GM23338 (cell line): ENCODE measurements around the gene FTH1. TPM values are rescaled to one million over a fixed set of nuclear protein-coding genes. Genes with fewer than 3 reads are reported as not detected.

Experiments used
- ATAC-seq: fragments of 200-7000 bp; cut with Tn5 transposase; 3 replicates; pipeline ENCODE4 v1.9.1; 2020
- DNase-seq: peaks from one replicate; pipeline ENCODE4 v3.0.0-alpha.2; 2015; ENCODE audit warnings: low spot score
- H2AFZ ChIP-seq: fragments of 200-600 bp; sonication (generic); 2 replicates; pipeline ENCODE4 v1.8.0; 2016; ENCODE audit warnings: antibody characterized with exemption, mild to moderate bottlenecking, moderate library complexity
- H3F3A ChIP-seq: fragments of 200-600 bp; sonication (generic); replicated peaks from 2 replicates; pipeline ENCODE4 v1.8.0; 2017; ENCODE audit warnings: antibody characterized with exemption, mixed run types, low read depth
- H3K27ac ChIP-seq: fragments of 200-600 bp; sonication (generic); 2 replicates; pipeline ENCODE4 v1.6.1; 2016; ENCODE audit warnings: low read depth
- H3K27me3 ChIP-seq: fragments of 200-600 bp; sonication (generic); 2 replicates; pipeline ENCODE4 v1.8.0; 2016; ENCODE audit warnings: mild to moderate bottlenecking, mixed run types, moderate library complexity; ENCODE audit not compliant: insufficient read depth
- H3K36me3 ChIP-seq: fragments of 200-600 bp; sonication (generic); 2 replicates; pipeline ENCODE4 v1.8.0; 2016; ENCODE audit warnings: mild to moderate bottlenecking; ENCODE audit not compliant: insufficient read depth
- H3K4me1 ChIP-seq: fragments of 200-600 bp; sonication (generic); 2 replicates; pipeline ENCODE4 v1.8.0; 2016; ENCODE audit warnings: mild to moderate bottlenecking, moderate library complexity; ENCODE audit not compliant: insufficient read depth
- H3K4me2 ChIP-seq: fragments of 200-600 bp; sonication (generic); 2 replicates; pipeline ENCODE4 v1.7.1; 2017; ENCODE audit warnings: mixed run types
- H3K4me3 ChIP-seq: fragments of 200-600 bp; sonication (generic); 2 replicates; pipeline ENCODE4 v1.6.1; 2016; ENCODE audit warnings: mixed run types
- H3K79me2 ChIP-seq: fragments of 200-600 bp; sonication (generic); replicated peaks from 2 replicates; pipeline ENCODE4 v1.8.0; 2017; ENCODE audit warnings: mild to moderate bottlenecking; ENCODE audit not compliant: insufficient read depth
- H3K9me2 ChIP-seq: fragments of 200-600 bp; sonication (generic); 2 replicates; pipeline ENCODE4 v1.8.0; 2017; ENCODE audit not compliant: insufficient read depth
- H4K20me1 ChIP-seq: fragments of 200-600 bp; sonication (generic); replicated peaks from 2 replicates; pipeline ENCODE4 v1.8.0; 2017; ENCODE audit warnings: mild to moderate bottlenecking; ENCODE audit not compliant: insufficient read depth
- H3K27ac Mint-ChIP-seq: 2 replicates; pipeline ENCODE4 v1.8.0; 2020; ENCODE audit warnings: inconsistent platforms, mild to moderate bottlenecking, moderate library complexity, mixed read lengths
- H3K27me3 Mint-ChIP-seq: 3 replicates; pipeline ENCODE4 v1.8.0; 2022; ENCODE audit warnings: low read depth, mild to moderate bottlenecking, moderate library complexity, mixed read lengths, inconsistent platforms; ENCODE audit not compliant: insufficient read depth, poor library complexity
- H3K36me3 Mint-ChIP-seq: 3 replicates; pipeline ENCODE4 v1.8.0; 2021; ENCODE audit warnings: low read depth, mild to moderate bottlenecking, inconsistent platforms, moderate library complexity, mixed read lengths
- H3K4me1 Mint-ChIP-seq: 3 replicates; pipeline ENCODE4 v1.8.0; 2020; ENCODE audit warnings: mild to moderate bottlenecking, inconsistent platforms, mixed read lengths
- H3K4me3 Mint-ChIP-seq: 3 replicates; pipeline ENCODE4 v1.8.0; 2021; ENCODE audit warnings: moderate library complexity, mild to moderate bottlenecking, inconsistent platforms, mixed read lengths
- H3K9me3 Mint-ChIP-seq: 3 replicates; pipeline ENCODE4 v1.8.0; 2020; ENCODE audit warnings: moderate library complexity, mild to moderate bottlenecking, inconsistent platforms, mixed read lengths
- CREB1 ChIP-seq: fragments of 250-450 bp; sonication (Bioruptor Pico); IDR thresholded peaks from 2 replicates; pipeline ENCODE4 v1.5.0; 2020; ENCODE audit warnings: low read depth, mild to moderate bottlenecking, moderate library complexity
- EZH2 ChIP-seq: fragments of 200-600 bp; sonication (generic); IDR thresholded peaks from one replicate; pipeline ENCODE4 v1.8.0; 2017; ENCODE audit warnings: antibody characterized with exemption, mild to moderate bottlenecking, low read depth; ENCODE audit not compliant: unreplicated experiment
- NANOG ChIP-seq: IDR thresholded peaks from 2 replicates; pipeline ENCODE4 v1.6.1; 2016; ENCODE audit warnings: antibody characterized with exemption, borderline replicate concordance
- POLR2AphosphoS5 ChIP-seq: IDR thresholded peaks from 2 replicates; pipeline ENCODE4 v1.6.1; 2016; ENCODE audit warnings: antibody characterized with exemption, low read depth
- STAT1 ChIP-seq: IDR thresholded peaks from one replicate; pipeline ENCODE4 v1.6.1; 2016; ENCODE audit warnings: antibody characterized with exemption; ENCODE audit not compliant: unreplicated experiment
- ZNF114 ChIP-seq: fragments of 250-450 bp; sonication (Bioruptor Pico); IDR thresholded peaks from 2 replicates; pipeline ENCODE4 v1.5.0; 2020; ENCODE audit warnings: mild to moderate bottlenecking, moderate library complexity
- ZNF331 ChIP-seq: fragments of 250-450 bp; sonication (Bioruptor Pico); IDR thresholded peaks from 2 replicates; pipeline ENCODE4 v1.5.0; 2020; ENCODE audit warnings: low read depth, mild to moderate bottlenecking, moderate library complexity
- polyA plus RNA-seq: library from polyadenylated mRNA; unstranded; fragments of >200 nt; fragmentation: Nextera tagmentation; extraction: Ambion mirVana; gene quantifications from 2 replicates; pipeline ENCODE4 v1.2.1, GENCODE V29; 2016
- total RNA-seq: library from RNA; depleted of rRNA; stranded (reverse); fragments of >200 nt; shearing (Covaris generic); gene quantifications from 2 replicates; pipeline ENCODE4 v1.2.3, GENCODE V29; 2014
- TF ChIP-seq, protein P1 (sequence below), 2 experiments: fragments of 200-600 bp in 1 of 2; sonication (generic) in 1 of 2; conservative IDR thresholded peaks; 2 replicates each; pipeline versions ENCODE4 v1.5.1 to v1.6.1; 2016 to 2017; ENCODE audit warnings: antibody characterized with exemption in 2 of 2, low read depth in 2 of 2, mild to moderate bottlenecking in 2 of 2, moderate library complexity in 1 of 2
- TF ChIP-seq, protein P2 (sequence below): IDR thresholded peaks from one replicate; pipeline ENCODE4 v1.6.1; 2018; ENCODE audit warnings: antibody characterized with exemption; ENCODE audit not compliant: unreplicated experiment

FTH1 gene
- total and polyA plus RNA-seq, 2 experiments from 2014 or later: 718 to 2,750 TPM

DNA sequence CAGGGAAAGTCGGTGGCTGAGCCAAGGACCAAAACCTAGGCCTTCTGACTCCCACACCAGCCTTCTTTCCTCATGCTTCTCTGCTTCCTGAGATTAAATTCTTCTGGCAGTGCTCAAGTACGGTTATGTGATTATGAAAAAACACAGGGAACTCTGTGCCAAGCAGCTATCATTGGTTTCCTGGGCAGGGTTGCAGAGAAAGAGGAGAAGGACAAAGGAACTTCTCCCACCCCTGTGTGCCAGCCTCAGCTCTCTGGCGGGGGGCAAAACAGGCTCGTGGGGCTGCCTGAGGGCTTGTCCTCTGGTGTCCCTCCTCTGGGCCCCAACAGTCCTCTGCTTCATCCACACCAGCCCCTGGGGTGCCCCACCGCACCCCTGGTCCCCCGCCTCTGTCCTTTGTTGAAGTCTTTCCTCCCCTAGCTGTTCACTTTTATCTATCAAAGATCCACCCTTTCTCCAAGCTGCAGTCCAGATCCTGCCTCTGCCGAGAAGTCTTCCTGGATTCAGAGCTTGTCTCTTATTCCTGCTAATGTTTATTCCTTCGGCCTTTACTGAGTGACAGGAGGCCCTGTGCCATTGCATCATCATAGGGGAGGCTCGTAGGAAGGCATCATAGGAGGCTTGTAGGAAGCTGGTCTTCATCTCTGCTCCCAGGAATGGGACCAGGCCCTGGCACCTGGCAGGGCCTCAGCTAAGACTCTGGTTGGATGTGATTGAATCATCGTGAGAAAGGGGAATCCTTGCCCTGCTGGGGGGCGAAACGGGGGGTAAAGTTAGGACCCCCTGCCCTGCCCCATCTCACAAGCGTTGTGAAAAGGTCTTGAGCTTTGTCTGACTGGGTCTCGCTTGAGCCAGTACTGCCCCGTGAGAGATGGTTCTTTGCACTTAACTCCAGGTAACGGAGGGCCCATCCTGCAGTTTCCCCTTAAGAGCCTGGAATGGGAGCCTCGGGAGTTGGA is 11.5 kb upstream of the FTH1 start:
- Mint-ChIP-seq H3K27me3 (peaks cover 34% of the 10 kb centered on the region), H3K4me3 (no peak overlapping the region), H3K4me1 (peaks cover 15% of the 10 kb centered on the region), H3K27ac (no peak overlapping the region), H3K9me3 (no peaks in the 10 kb centered on the region), H3K36me3 (no peaks in the 10 kb centered on the region; the same call in 2 of the 3 replicates)
- Histone ChIP-seq H3K27ac (no peak overlapping the region), H3K27me3 (peaks cover 2% of the 10 kb centered on the region; the same call in 1 of the 2 replicates), H3K79me2 (no peaks in the 10 kb centered on the region), H2AFZ (no peak overlapping the region), H3K36me3 (no peaks in the 10 kb centered on the region), H3K9me2 (no peaks in the 10 kb centered on the region), H4K20me1 (no peaks in the 10 kb centered on the region), H3F3A (no peaks in the 10 kb centered on the region), H3K4me3 (no peak overlapping the region), H3K4me2 (no peak overlapping the region), H3K4me1 (0 out of 2 replicates have a peak, but pooled peaks cover 3% of the 10 kb centered on the region)
- DNase-seq (no peak), ATAC-seq (no peak)
- no peak for TF ChIP-seq NANOG
- TF ChIP-seq, protein P1, sequence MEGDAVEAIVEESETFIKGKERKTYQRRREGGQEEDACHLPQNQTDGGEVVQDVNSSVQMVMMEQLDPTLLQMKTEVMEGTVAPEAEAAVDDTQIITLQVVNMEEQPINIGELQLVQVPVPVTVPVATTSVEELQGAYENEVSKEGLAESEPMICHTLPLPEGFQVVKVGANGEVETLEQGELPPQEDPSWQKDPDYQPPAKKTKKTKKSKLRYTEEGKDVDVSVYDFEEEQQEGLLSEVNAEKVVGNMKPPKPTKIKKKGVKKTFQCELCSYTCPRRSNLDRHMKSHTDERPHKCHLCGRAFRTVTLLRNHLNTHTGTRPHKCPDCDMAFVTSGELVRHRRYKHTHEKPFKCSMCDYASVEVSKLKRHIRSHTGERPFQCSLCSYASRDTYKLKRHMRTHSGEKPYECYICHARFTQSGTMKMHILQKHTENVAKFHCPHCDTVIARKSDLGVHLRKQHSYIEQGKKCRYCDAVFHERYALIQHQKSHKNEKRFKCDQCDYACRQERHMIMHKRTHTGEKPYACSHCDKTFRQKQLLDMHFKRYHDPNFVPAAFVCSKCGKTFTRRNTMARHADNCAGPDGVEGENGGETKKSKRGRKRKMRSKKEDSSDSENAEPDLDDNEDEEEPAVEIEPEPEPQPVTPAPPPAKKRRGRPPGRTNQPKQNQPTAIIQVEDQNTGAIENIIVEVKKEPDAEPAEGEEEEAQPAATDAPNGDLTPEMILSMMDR (conservative IDR thresholded peaks at IDR 0.05; ENCODE audit: low read depth in 2 of 2): no peak
- no peak for TF ChIP-seq STAT1

DNA sequence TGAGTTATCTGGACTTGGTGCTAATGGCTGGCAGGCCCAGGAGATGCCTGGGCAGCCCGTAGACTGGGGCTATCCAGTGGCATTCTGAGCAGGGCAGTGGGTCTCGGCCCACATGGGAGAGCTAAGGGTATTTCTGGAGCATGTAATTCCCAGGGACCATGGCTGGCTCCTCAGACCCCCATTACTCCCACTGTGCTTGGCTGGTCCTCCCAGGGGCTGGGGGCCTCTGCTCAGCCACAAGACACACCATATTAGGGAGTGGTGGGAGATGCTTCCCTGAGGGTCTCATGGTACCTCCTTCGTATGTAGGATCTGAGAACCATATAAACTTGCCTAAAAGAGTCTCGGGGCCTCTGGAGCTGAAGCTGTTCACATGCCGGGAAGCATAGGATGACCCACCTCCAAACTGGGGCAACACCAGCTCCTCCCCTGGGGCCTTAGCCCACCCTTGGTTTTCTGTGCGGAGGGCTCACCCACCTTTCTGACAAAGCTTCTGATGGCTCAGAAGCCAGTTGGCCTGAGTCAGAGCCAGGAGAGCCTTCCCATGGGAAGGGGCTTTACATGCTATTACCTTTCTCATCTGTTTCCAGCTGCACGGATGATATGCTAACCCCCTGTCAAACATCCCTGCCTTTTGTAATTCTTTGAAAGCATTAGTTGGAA is 9.5 kb upstream of the FTH1 start:
- no peak overlapping the region for H3K4me3 Mint-ChIP-seq
- TF ChIP-seq, protein P2, sequence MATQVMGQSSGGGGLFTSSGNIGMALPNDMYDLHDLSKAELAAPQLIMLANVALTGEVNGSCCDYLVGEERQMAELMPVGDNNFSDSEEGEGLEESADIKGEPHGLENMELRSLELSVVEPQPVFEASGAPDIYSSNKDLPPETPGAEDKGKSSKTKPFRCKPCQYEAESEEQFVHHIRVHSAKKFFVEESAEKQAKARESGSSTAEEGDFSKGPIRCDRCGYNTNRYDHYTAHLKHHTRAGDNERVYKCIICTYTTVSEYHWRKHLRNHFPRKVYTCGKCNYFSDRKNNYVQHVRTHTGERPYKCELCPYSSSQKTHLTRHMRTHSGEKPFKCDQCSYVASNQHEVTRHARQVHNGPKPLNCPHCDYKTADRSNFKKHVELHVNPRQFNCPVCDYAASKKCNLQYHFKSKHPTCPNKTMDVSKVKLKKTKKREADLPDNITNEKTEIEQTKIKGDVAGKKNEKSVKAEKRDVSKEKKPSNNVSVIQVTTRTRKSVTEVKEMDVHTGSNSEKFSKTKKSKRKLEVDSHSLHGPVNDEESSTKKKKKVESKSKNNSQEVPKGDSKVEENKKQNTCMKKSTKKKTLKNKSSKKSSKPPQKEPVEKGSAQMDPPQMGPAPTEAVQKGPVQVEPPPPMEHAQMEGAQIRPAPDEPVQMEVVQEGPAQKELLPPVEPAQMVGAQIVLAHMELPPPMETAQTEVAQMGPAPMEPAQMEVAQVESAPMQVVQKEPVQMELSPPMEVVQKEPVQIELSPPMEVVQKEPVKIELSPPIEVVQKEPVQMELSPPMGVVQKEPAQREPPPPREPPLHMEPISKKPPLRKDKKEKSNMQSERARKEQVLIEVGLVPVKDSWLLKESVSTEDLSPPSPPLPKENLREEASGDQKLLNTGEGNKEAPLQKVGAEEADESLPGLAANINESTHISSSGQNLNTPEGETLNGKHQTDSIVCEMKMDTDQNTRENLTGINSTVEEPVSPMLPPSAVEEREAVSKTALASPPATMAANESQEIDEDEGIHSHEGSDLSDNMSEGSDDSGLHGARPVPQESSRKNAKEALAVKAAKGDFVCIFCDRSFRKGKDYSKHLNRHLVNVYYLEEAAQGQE: no peak
- TF ChIP-seq ZNF114 (CRISPR knock-in tag) (no peak), CREB1 (no peak), ZNF331 (CRISPR knock-in tag) (no peak), STAT1 (no peak), POLR2AphosphoS5 (no peak), EZH2 (no peak)
- TF ChIP-seq, protein P1 (conservative IDR thresholded peaks at IDR 0.05; ENCODE audit: low read depth in 2 of 2): no peak

More for the DNA sequence above, 9.5 kb upstream of the FTH1 start:
- no peaks in the 10 kb centered on the region for H3K9me3 Mint-ChIP-seq
- H3K36me3 ChIP-seq: no peaks in the 10 kb centered on the region
- peaks cover 31% of the 10 kb centered on the region for H3K27me3 Mint-ChIP-seq
- DNase-seq: no peak
- H3K4me2 ChIP-seq: no peak overlapping the region
- no peak overlapping the region for H3K4me3 ChIP-seq
- no peaks in the 10 kb centered on the region for H3K9me2 ChIP-seq
- no peaks in the 10 kb centered on the region for H3K79me2 ChIP-seq
- no peak for ATAC-seq
- no peak overlapping the region for H2AFZ ChIP-seq
- peaks cover 14% of the 10 kb centered on the region for H3K4me1 ChIP-seq
- H3K27me3 ChIP-seq: peaks cover 2% of the 10 kb centered on the region; the same call in 1 of the 2 replicates
- H3K27ac ChIP-seq: no peak overlapping the region
- no peak overlapping the region for H3K27ac Mint-ChIP-seq
- H3F3A ChIP-seq: no peaks in the 10 kb centered on the region
- no peaks in the 10 kb centered on the region for H4K20me1 ChIP-seq
- H3K4me1 Mint-ChIP-seq: peaks cover 25% of the 10 kb centered on the region
- H3K36me3 Mint-ChIP-seq: no peaks in the 10 kb centered on the region
